ENCODE results near the gene ARHGEF2. TPM values are rescaled to one million over a fixed set of nuclear protein-coding genes. Genes with fewer than 3 reads are reported as not detected.

The ARHGEF2 gene
- total and polyA plus RNA-seq, 10 of the 15 experiments (the other 5 are each of a cell fraction or from before 2014, with no cell fraction given), result 8.1 to 113 (median 69.9) TPM

GRCh38 chr1:155947292-155947691 lies 31.1 kb downstream of the ARHGEF2 start:
- 0 out of 2 replicates have a peak overlapping the region, but pooled peaks have one; percentile 26 for H3K4me2 ChIP-seq (ENCODE audit: control insufficient read depth, insufficient read depth)
- intact Hi-C loops (cut with micrococcal nuclease; ENCODE audit: unreplicated experiment), result loop anchor here (2.0 kb wide), 1 partner anchor 30 kb away; no protein-coding TSS in a partner anchor
- H3K4me3 ChIP-seq, result peak overlapping the region; percentile 12
- no peak for TF ChIP-seq CHD2 (IDR thresholded peaks at IDR 0.05; ENCODE audit: borderline replicate concordance, low read depth, low read length)
- TF ChIP-seq YY1 (IDR thresholded peaks at IDR 0.05; ENCODE audit: low read depth, low read length), result no peak
- TF ChIP-seq REST (IDR thresholded peaks at IDR 0.05; ENCODE audit: low read depth, low read length), result no peak
- TF ChIP-seq E2F8 (IDR thresholded peaks at IDR 0.05; ENCODE audit: low read depth, partially characterized antibody), result no peak
- no peak for TF ChIP-seq SIX5 (IDR thresholded peaks at IDR 0.05; ENCODE audit: low read depth, low read length, severe bottlenecking)
- no peak for TF ChIP-seq BCL3 (IDR thresholded peaks at IDR 0.05; ENCODE audit: borderline replicate concordance, insufficient read depth, low read depth, low read length, poor library complexity, severe bottlenecking)
- TF ChIP-seq TBL1XR1 (IDR thresholded peaks at IDR 0.05; ENCODE audit: low read depth, low read length), result no peak
- TF ChIP-seq FOS (IDR thresholded peaks at IDR 0.05; ENCODE audit: borderline replicate concordance, extremely low read depth, insufficient read length), result no peak
- TF ChIP-seq HDGF (IDR thresholded peaks at IDR 0.05), result no peak
- TF ChIP-seq CBFB (IDR thresholded peaks at IDR 0.05; ENCODE audit: low read depth), result no peak
- no peak for TF ChIP-seq EZH2 (IDR thresholded peaks at IDR 0.05; ENCODE audit: borderline replicate concordance, control insufficient read depth, low read depth, low read length)
- RAD21 ChIA-PET (ENCODE audit: unreplicated experiment), result interaction anchor here (0.8 to 2.9 kb wide), 5 partner anchors 9 to 30 kb away, joined by 3 to 18 read pairs (median 4); partner anchors contain the start of gene ARHGEF2
- H3K9me3 ChIP-seq (replicated peaks; ENCODE audit: control insufficient read depth, insufficient read depth, low read length), result no peaks in the 10 kb centered on the region
- no peak overlapping the region for H2AFZ ChIP-seq (ENCODE audit: control insufficient read depth, low read depth, low read length)
- H3K79me2 ChIP-seq (ENCODE audit: control insufficient read depth, insufficient read depth, low read length), result no peaks in the 10 kb centered on the region
- peak overlapping the region; percentile 79 for H3K27ac ChIP-seq (ENCODE audit: control insufficient read depth, insufficient read depth)
- no peaks in the 10 kb centered on the region for H4K20me1 ChIP-seq (ENCODE audit: control insufficient read depth, insufficient read depth)
- WGBS (ENCODE audit: insufficient coverage, insufficient replicate concordance, low lambda C conversion rate, missing lambda C conversion rate), result 87% methylated on average over 2 of the region's 4 CpGs
- peaks cover 32% of the 10 kb centered on the region in 2 experiments; a peak in 3 of 4 replicates for H3K36me3 ChIP-seq (ENCODE audit: control insufficient read depth in 2 of 2, insufficient read depth in 2 of 2, low read length in 1 of 2)
- FAIRE-seq (no peak), DNase-seq (ENCODE audit: low read depth, low spot score) (no peak), ATAC-seq (no peak)
- SMC1A ChIA-PET (ENCODE audit: uncharacterized antibody, unreplicated experiment), result interaction anchor here (1.2 to 2.9 kb wide), 7 partner anchors 9 to 42 kb away, joined by 4 to 12 read pairs (median 8); partner anchors contain the start of gene ARHGEF2
- POLR2A ChIA-PET, result interaction anchor here (0.6 to 1.7 kb wide), 5 partner anchors 10 to 567 kb away, joined by 3 to 7 read pairs (median 3); no protein-coding TSS in a partner anchor
- no TSS peak for BruUV-seq (replicated peaks)
- H3K9ac ChIP-seq (ENCODE audit: control insufficient read depth, insufficient read depth, low read length), result no peak overlapping the region; the same call in 1 of the 2 replicates
- CTCF ChIA-PET, result interaction anchor here (1.7 to 2.4 kb wide), 2 partner anchors 9 to 29 kb away, joined by 7 to 12 read pairs; no protein-coding TSS in a partner anchor
- in situ Hi-C loops (cut with MboI), result no loop called here
- peaks cover 44% of the 10 kb centered on the region for H3K4me1 ChIP-seq (ENCODE audit: control insufficient read depth, insufficient read depth, low read length)
- no peaks in the 10 kb centered on the region for H3K27me3 ChIP-seq (replicated peaks in 1 of 2; ENCODE audit: control insufficient read depth in 2 of 2, insufficient read depth in 2 of 2, low read length in 1 of 2)

Data from GM12878 (cell line).